ENCODE measurements around the gene TXLNG.

DNA sequence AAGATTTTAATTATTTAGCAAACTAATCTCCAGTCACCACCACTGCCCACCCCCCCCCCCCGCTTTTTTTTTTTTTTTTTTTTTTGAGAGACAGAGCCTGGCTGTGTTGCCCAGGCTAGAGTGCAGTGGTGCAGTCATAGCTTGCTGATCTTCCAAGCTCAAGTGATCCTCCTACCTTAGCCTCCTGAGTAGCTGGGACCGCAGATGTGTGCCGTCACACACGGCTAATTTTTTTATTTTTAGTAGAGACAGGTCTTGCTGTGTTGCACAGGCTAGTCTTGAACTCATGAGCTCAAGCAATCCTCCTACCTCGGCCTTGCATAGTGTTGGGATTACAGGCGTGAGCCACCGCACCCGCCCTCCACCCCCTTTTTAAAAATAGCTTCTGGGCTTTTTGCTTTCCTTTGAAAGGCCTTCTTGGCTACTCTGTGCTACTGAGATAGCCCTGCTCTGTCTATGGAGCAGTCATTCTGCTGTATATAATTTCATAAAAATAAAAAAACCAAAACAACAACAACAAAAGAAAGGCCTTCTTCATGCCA is 18.7 kb downstream of the TXLNG start:
- no peak for TF ChIP-seq JUN (IDR thresholded peaks at IDR 0.05; ENCODE audit: borderline replicate concordance, insufficient read depth, insufficient read length, low read depth)
- TF ChIP-seq CTCF (IDR thresholded peaks at IDR 0.05; ENCODE audit: extremely low read depth in 1 of 2, insufficient read depth in 1 of 2, low read depth in 1 of 2, low read length in 2 of 2) = no peak
- no peak for TF ChIP-seq MAX (IDR thresholded peaks at IDR 0.05; ENCODE audit: insufficient read depth, insufficient read length)

All from endothelial cell of umbilical vein (primary cell).